Ishikawa (cell line): ENCODE results near the gene TRERF1.

Source experiments
- CEBPB ChIP-seq: IDR thresholded peaks from 2 replicates; pipeline ENCODE4 v1.6.1; 2012
- CREB1 ChIP-seq: IDR thresholded peaks from 2 replicates; pipeline ENCODE4 v1.6.1; 2012; ENCODE audit warnings: low read depth
- EGR1 ChIP-seq: IDR thresholded peaks from 2 replicates; pipeline ENCODE4 v1.6.1; 2012
- EP300 ChIP-seq: IDR thresholded peaks from 2 replicates; pipeline ENCODE4 v1.6.1; 2012; ENCODE audit warnings: borderline replicate concordance
- FOXM1 ChIP-seq: IDR thresholded peaks from 2 replicates; pipeline ENCODE4 v1.6.1; 2012; ENCODE audit warnings: low read depth, borderline replicate concordance
- NFIC ChIP-seq: IDR thresholded peaks from 2 replicates; pipeline ENCODE4 v1.6.1; 2012
- RAD21 ChIP-seq: IDR thresholded peaks from 2 replicates; pipeline ENCODE4 v1.6.1; 2012; ENCODE audit warnings: low read depth
- TAF1 ChIP-seq: IDR thresholded peaks from 2 replicates; pipeline ENCODE4 v1.6.1; 2012; ENCODE audit warnings: low read depth, mild to moderate bottlenecking
- TCF12 ChIP-seq: IDR thresholded peaks from 2 replicates; pipeline ENCODE4 v1.6.1; 2012; ENCODE audit warnings: low read depth
- TEAD4 ChIP-seq: IDR thresholded peaks from 2 replicates; pipeline ENCODE4 v1.6.1; 2012
- YY1 ChIP-seq: IDR thresholded peaks from 2 replicates; pipeline ENCODE4 v1.6.1; 2012; ENCODE audit warnings: low read depth
- ZBTB7A ChIP-seq: IDR thresholded peaks from 2 replicates; pipeline ENCODE4 v1.6.1; 2012; ENCODE audit warnings: low read depth
- TF ChIP-seq, protein P1 (sequence below): IDR thresholded peaks from 2 replicates; pipeline ENCODE4 v1.6.1; 2012
- TF ChIP-seq, protein P2 (sequence below): IDR thresholded peaks from 2 replicates; pipeline ENCODE4 v1.6.1; 2012; ENCODE audit warnings: low read depth, mild to moderate bottlenecking
- TF ChIP-seq, protein P3 (sequence below): IDR thresholded peaks from 2 replicates; pipeline ENCODE4 v1.6.1; 2012

The TRERF1 gene

DNA sequence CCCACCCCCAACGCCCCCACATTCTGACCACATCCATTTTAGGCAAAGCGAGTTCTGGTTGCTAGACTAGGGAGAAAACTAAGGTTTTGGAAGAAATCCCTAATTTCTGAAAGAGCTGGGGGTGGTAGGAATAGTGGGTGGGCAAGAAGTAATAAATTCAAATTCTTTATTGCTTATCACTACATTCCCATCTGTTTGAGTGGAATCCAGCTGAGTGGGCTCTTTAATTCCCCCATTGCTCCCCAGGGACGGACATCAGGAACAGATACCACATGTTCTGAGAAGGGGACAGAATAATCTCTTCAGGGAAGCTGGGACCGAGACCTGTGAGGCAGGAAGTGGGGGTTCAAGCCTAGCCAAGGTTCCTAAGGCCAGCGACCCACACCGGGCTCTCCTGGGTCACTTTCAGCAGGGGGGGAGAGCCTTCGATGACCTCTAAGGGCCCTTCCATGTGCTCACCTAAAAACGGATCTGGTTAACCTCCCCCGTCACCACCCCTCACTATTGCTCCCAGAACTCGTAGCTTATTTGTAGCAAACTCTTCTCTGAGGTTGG is 191.8 kb downstream of the TRERF1 start:
- TF ChIP-seq YY1 (no peak), FOXM1 (no peak), ZBTB7A (no peak), EP300 (no peak), CEBPB (no peak)
- TF ChIP-seq, protein P1, sequence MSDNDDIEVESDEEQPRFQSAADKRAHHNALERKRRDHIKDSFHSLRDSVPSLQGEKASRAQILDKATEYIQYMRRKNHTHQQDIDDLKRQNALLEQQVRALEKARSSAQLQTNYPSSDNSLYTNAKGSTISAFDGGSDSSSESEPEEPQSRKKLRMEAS: no peak

GRCh38 chr6:42259286-42259685 is 192.4 kb downstream of the TRERF1 start:
- TF ChIP-seq TEAD4 (no peak), CEBPB (no peak), YY1 (no peak), ZBTB7A (no peak), CREB1 (no peak), TAF1 (no peak), EGR1 (no peak), FOXM1 (no peak), NFIC (no peak), RAD21 (no peak), EP300 (no peak), TCF12 (no peak)
- TF ChIP-seq, protein P1: no peak
- TF ChIP-seq, protein P2, sequence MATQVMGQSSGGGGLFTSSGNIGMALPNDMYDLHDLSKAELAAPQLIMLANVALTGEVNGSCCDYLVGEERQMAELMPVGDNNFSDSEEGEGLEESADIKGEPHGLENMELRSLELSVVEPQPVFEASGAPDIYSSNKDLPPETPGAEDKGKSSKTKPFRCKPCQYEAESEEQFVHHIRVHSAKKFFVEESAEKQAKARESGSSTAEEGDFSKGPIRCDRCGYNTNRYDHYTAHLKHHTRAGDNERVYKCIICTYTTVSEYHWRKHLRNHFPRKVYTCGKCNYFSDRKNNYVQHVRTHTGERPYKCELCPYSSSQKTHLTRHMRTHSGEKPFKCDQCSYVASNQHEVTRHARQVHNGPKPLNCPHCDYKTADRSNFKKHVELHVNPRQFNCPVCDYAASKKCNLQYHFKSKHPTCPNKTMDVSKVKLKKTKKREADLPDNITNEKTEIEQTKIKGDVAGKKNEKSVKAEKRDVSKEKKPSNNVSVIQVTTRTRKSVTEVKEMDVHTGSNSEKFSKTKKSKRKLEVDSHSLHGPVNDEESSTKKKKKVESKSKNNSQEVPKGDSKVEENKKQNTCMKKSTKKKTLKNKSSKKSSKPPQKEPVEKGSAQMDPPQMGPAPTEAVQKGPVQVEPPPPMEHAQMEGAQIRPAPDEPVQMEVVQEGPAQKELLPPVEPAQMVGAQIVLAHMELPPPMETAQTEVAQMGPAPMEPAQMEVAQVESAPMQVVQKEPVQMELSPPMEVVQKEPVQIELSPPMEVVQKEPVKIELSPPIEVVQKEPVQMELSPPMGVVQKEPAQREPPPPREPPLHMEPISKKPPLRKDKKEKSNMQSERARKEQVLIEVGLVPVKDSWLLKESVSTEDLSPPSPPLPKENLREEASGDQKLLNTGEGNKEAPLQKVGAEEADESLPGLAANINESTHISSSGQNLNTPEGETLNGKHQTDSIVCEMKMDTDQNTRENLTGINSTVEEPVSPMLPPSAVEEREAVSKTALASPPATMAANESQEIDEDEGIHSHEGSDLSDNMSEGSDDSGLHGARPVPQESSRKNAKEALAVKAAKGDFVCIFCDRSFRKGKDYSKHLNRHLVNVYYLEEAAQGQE: no peak
- TF ChIP-seq, protein P3, sequence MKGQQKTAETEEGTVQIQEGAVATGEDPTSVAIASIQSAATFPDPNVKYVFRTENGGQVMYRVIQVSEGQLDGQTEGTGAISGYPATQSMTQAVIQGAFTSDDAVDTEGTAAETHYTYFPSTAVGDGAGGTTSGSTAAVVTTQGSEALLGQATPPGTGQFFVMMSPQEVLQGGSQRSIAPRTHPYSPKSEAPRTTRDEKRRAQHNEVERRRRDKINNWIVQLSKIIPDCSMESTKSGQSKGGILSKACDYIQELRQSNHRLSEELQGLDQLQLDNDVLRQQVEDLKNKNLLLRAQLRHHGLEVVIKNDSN: no peak

DNA sequence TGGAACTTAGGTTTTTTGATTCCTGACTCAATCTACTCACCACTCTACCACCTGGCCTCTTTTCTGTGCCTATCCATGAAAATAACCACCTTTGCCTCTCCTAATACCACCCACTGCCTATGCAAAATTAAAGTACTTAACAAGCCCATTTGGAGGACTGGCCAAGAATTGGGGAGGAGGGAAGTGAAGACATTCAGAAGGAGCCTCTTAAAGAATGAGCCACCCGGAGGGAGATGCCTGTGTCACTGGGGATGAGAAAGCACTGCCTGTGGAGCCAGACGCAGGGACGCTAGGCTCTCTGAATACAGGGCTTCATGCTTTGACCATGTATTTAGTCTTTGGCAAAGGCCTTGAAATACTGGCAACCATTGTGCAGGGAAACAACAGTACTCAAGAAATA is 194.1 kb downstream of the TRERF1 start:
- TF ChIP-seq TAF1 (no peak), EGR1 (no peak), RAD21 (no peak), TCF12 (no peak), ZBTB7A (no peak), FOXM1 (no peak), TEAD4 (no peak), YY1 (no peak), CREB1 (no peak), EP300 (no peak), NFIC (no peak), CEBPB (no peak)
- TF ChIP-seq, protein P2: no peak
- TF ChIP-seq, protein P3: no peak
- TF ChIP-seq, protein P1: no peak

DNA sequence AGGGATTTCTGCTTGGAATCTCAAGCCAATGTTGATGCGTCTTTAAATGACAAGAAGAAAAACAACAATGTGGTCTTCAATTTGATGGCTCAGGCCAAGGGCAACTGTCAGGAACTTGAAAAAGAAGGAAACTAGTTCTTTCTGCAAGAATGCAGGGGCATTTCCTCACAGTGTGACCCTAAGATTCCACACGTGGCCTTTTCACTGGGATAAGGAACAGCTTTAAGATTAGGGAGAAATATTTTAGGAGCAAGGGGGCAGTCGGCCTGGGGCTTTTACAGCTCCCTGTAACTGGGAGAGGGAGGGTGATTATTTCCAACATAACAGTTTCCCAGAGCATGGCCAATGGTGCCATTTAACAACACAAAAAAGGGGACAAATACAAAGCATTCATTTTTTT is 194.7 kb downstream of the TRERF1 start:
- TF ChIP-seq TAF1: no peak
- TF ChIP-seq FOXM1: no peak
- TF ChIP-seq EGR1: no peak
- TF ChIP-seq NFIC: no peak
- TF ChIP-seq TEAD4: no peak
- TF ChIP-seq ZBTB7A: no peak

DNA sequence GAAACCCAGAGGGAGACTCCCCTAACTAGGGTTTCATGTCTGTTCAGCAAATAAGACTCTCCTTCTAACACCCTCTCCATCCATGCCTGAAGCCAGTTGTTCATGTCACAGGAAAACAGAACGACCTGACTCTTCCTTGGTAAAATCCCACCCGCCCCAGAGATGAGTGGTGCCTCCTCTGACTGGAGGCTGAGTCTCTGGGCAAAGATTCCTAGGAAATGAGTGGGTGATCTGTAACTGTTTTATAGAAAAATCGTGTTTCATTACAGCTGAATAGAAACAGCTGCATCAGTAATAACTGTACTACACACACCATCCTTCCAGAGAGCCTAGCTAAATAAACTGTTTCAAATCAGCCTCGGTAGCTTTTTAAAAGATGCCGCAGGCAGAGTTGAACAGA is 196.7 kb downstream of the TRERF1 start:
- no peak for TF ChIP-seq RAD21
- TF ChIP-seq TAF1: no peak
- no peak for TF ChIP-seq EP300
- no peak for TF ChIP-seq NFIC
- no peak for TF ChIP-seq TEAD4
- no peak for TF ChIP-seq CEBPB
- TF ChIP-seq TCF12: no peak
- TF ChIP-seq, protein P1: no peak
- no peak for TF ChIP-seq YY1
- TF ChIP-seq, protein P3: no peak
- TF ChIP-seq CREB1: no peak
- TF ChIP-seq EGR1: no peak
- TF ChIP-seq, protein P2: no peak
